K562 (cell line): ENCODE data around the gene RAB31. TPM values are rescaled to one million over a fixed set of nuclear protein-coding genes. Genes with fewer than 3 reads are reported as not detected.

Source experiments
- CBFA2T3 ChIP-seq: fragments of 450-650 bp; IDR thresholded peaks from 2 replicates; pipeline ENCODE4 v1.6.1; 2017
- E2F3 ChIP-seq: fragments of 250-450 bp; sonication (Bioruptor Pico); IDR thresholded peaks from 2 replicates; pipeline ENCODE4 v1.4.0; 2020; ENCODE audit warnings: mild to moderate bottlenecking
- ESRRA ChIP-seq: fragments of 450-650 bp; IDR thresholded peaks from 2 replicates; pipeline ENCODE4 v1.6.1; 2014; ENCODE audit warnings: low read depth, mild to moderate bottlenecking, moderate library complexity, borderline replicate concordance
- PBX2 ChIP-seq, 2 experiments: IDR thresholded peaks in 1 of 2; conservative IDR thresholded peaks in 1 of 2; 2 replicates each; pipeline ENCODE4 v1.6.1; 2016; ENCODE audit warnings: low read depth in 2 of 2, mild to moderate bottlenecking in 1 of 2, missing compliant biosample characterization in 1 of 2, missing genetic modification characterization in 1 of 2, moderate library complexity in 1 of 2
- RBM17 ChIP-seq: fragments of 200-400 bp; formaldehyde crosslinking; IDR thresholded peaks from 2 replicates; pipeline ENCODE4 v1.6.1; 2017; ENCODE audit warnings: low read depth, mild to moderate bottlenecking, low read length, borderline replicate concordance
- TCF15 ChIP-seq: fragments of 250-450 bp; sonication (Bioruptor Pico); IDR thresholded peaks from 2 replicates; pipeline ENCODE4 v1.8.0; 2022; ENCODE audit warnings: moderate library complexity, mild to moderate bottlenecking, inconsistent platforms
- TCF3 ChIP-seq: sonication (generic); formaldehyde crosslinking; IDR thresholded peaks from 2 replicates; pipeline ENCODE4 v1.4.0; 2020; ENCODE audit warnings: mild to moderate bottlenecking, missing genetic modification reagents
- TEAD4 ChIP-seq, 2 experiments: sonication (generic) in 1 of 2; formaldehyde crosslinking in 1 of 2; IDR thresholded peaks; 2 replicates each; pipeline versions ENCODE4 v1.6.1 to v1.8.0; 2012 to 2022; ENCODE audit warnings: borderline replicate concordance in 1 of 2, inconsistent platforms in 1 of 2, low read length in 1 of 2, mild to moderate bottlenecking in 1 of 2, missing genetic modification reagents in 1 of 2
- XRCC4 ChIP-seq: IDR thresholded peaks from one replicate; pipeline ENCODE4 v1.6.1; 2011; ENCODE audit not compliant: insufficient read depth, insufficient read length; ENCODE audit errors: extremely low read depth
- XRCC5 ChIP-seq: fragments of 200-400 bp; formaldehyde crosslinking; IDR thresholded peaks from 2 replicates; pipeline ENCODE4 v1.6.1; 2017; ENCODE audit warnings: low read depth, mild to moderate bottlenecking, low read length
- ZBTB9 ChIP-seq: fragments of 450-650 bp; formaldehyde crosslinking; IDR thresholded peaks from 2 replicates; pipeline ENCODE4 v1.4.0; 2020; ENCODE audit warnings: mild to moderate bottlenecking, moderate library complexity
- ZNF274 ChIP-seq: IDR thresholded peaks from 2 replicates; pipeline ENCODE4 v1.6.1; 2011; ENCODE audit warnings: low read depth, mild to moderate bottlenecking, low read length, moderate library complexity, borderline replicate concordance
- ZNF347 ChIP-seq: fragments of 450-650 bp; formaldehyde crosslinking; IDR thresholded peaks from 2 replicates; pipeline ENCODE4 v1.4.0; 2020; ENCODE audit warnings: low read depth, mild to moderate bottlenecking, moderate library complexity
- ZNF431 ChIP-seq: sonication (generic); formaldehyde crosslinking; IDR thresholded peaks from 2 replicates; pipeline ENCODE4 v1.8.0; 2022; ENCODE audit warnings: mild to moderate bottlenecking, missing genetic modification reagents
- ZNF830 ChIP-seq: fragments of 250-450 bp; sonication (Bioruptor Pico); IDR thresholded peaks from 2 replicates; pipeline ENCODE4 v1.5.0; 2021; ENCODE audit warnings: mild to moderate bottlenecking
- polyA plus RNA-seq, 8 experiments: library from polyadenylated mRNA; depleted of rRNA in 4 of 8; stranded (reverse) in 5 of 8; unstranded in 3 of 8; fragments of >200 nt; fragmentation: Nextera tagmentation in 2 of 8; fragmentation: Illumina TruSeq in 1 of 8; extraction: Ambion mirVana in 2 of 8; extraction: Trizol in 1 of 8; gene quantifications; 2 replicates each; pipeline versions ENCODE4 v1.2.1 to v1.2.3, GENCODE V29; 2011 to 2014; ENCODE audit warnings: inconsistent platforms in 1 of 8, missing spikeins in 1 of 8
- total RNA-seq, 7 experiments: library from RNA; depleted of rRNA in 6 of 7; stranded (reverse); fragments of >200 nt in 6 of 7; fragmentation: Illumina TruSeq in 2 of 7; extraction: Trizol in 2 of 7; gene quantifications; 2 replicates each; pipeline versions ENCODE4 v1.2.1 to v1.2.3, GENCODE V29; 2011 to 2021; ENCODE audit warnings: low replicate concordance in 1 of 7
- TF ChIP-seq, protein P1 (sequence below), 2 experiments: fragments of 450-650 bp; IDR thresholded peaks; 2 replicates each; pipeline ENCODE4 v1.6.1; 2018; ENCODE audit warnings: mild to moderate bottlenecking in 2 of 2, low read depth in 1 of 2; ENCODE audit not compliant: partially characterized antibody in 2 of 2
- TF ChIP-seq, protein P2 (sequence below): fragments of 450-650 bp; formaldehyde crosslinking; IDR thresholded peaks from 2 replicates; pipeline ENCODE4 v1.4.0; 2020; ENCODE audit warnings: mild to moderate bottlenecking, moderate library complexity

Gene RAB31
- total and polyA plus RNA-seq, 9 of the 15 experiments (the other 6 are each of a cell fraction or from before 2014, with no cell fraction given) = 20.7 to 70.4 (median 41.3) TPM

DNA sequence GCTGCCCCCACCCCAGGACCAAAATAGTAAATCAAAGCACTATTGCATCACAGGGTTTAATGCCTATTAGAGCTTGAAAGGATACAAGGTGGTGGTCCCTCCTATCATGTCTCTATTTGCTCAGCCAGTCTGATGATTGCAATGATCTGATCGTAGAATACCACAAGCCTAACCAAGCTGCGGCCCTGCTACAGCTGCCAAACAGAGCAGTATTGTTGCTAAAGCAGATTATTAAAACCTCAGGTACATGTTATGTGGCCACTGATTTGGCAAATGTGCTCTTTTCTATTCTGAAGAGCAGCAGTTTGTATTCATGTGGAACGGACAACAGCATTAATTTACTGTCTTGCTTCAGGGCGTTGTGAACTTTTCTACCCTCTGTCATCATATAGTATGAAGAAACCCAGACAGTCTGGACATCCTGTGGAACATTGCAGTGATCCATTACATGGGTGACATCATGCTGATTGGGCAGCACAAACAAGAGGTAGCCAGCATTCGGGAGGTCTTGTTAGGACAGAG, 197.4 kb downstream of the RAB31 start (continued):
- TF ChIP-seq, protein P1, sequence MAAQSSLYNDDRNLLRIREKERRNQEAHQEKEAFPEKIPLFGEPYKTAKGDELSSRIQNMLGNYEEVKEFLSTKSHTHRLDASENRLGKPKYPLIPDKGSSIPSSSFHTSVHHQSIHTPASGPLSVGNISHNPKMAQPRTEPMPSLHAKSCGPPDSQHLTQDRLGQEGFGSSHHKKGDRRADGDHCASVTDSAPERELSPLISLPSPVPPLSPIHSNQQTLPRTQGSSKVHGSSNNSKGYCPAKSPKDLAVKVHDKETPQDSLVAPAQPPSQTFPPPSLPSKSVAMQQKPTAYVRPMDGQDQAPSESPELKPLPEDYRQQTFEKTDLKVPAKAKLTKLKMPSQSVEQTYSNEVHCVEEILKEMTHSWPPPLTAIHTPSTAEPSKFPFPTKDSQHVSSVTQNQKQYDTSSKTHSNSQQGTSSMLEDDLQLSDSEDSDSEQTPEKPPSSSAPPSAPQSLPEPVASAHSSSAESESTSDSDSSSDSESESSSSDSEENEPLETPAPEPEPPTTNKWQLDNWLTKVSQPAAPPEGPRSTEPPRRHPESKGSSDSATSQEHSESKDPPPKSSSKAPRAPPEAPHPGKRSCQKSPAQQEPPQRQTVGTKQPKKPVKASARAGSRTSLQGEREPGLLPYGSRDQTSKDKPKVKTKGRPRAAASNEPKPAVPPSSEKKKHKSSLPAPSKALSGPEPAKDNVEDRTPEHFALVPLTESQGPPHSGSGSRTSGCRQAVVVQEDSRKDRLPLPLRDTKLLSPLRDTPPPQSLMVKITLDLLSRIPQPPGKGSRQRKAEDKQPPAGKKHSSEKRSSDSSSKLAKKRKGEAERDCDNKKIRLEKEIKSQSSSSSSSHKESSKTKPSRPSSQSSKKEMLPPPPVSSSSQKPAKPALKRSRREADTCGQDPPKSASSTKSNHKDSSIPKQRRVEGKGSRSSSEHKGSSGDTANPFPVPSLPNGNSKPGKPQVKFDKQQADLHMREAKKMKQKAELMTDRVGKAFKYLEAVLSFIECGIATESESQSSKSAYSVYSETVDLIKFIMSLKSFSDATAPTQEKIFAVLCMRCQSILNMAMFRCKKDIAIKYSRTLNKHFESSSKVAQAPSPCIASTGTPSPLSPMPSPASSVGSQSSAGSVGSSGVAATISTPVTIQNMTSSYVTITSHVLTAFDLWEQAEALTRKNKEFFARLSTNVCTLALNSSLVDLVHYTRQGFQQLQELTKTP (IDR thresholded peaks at IDR 0.05; ENCODE audit: low read depth in 1 of 2, partially characterized antibody in 2 of 2) = no peak
- TF ChIP-seq, protein P2, sequence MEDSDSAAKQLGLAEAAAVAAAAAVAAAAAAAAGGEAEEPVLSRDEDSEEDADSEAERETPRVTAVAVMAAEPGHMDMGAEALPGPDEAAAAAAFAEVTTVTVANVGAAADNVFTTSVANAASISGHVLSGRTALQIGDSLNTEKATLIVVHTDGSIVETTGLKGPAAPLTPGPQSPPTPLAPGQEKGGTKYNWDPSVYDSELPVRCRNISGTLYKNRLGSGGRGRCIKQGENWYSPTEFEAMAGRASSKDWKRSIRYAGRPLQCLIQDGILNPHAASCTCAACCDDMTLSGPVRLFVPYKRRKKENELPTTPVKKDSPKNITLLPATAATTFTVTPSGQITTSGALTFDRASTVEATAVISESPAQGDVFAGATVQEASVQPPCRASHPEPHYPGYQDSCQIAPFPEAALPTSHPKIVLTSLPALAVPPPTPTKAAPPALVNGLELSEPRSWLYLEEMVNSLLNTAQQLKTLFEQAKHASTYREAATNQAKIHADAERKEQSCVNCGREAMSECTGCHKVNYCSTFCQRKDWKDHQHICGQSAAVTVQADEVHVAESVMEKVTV = no peak
- no peak for TF ChIP-seq ZNF347 (CRISPR knock-in tag)
- TF ChIP-seq XRCC4 = no peak
- TF ChIP-seq ZNF830 (CRISPR knock-in tag) = no peak
- TF ChIP-seq ZBTB9 (CRISPR knock-in tag) = no peak
- TF ChIP-seq ZNF274 = no peak
- TF ChIP-seq PBX2 (CRISPR knock-in tag; IDR thresholded peaks at IDR 0.05; ENCODE audit: low read depth) = no peak
- peak; percentile 61; the same call in 1 of the 2 replicates for TF ChIP-seq PBX2 (tag; conservative IDR thresholded peaks at IDR 0.05; ENCODE audit: low read depth)
- no peak for TF ChIP-seq XRCC5
- TF ChIP-seq TCF3 (CRISPR knock-in tag) = peak; percentile 67
- no peak for TF ChIP-seq RBM17
- no peak for TF ChIP-seq TCF15 (CRISPR knock-in tag)
- no peak for TF ChIP-seq ZNF431
- TF ChIP-seq E2F3 (CRISPR knock-in tag) = no peak
- TF ChIP-seq ESRRA = peak; percentile 29; the same call in 1 of the 2 replicates
- TF ChIP-seq TEAD4 (IDR thresholded peaks at IDR 0.05; ENCODE audit: low read length) = peak; percentile 83
- no peak for TF ChIP-seq TEAD4 (CRISPR knock-in tag; IDR thresholded peaks at IDR 0.05; ENCODE audit: borderline replicate concordance)
- TF ChIP-seq CBFA2T3 = no peak
